Body of pancreas (tissue), 4 donors: ENCODE results near the gene ATP11A. TPM values are rescaled to one million over a fixed set of nuclear protein-coding genes. Genes with fewer than 3 reads are reported as not detected.

Experiments used
- ATAC-seq: fragments of 150-250 bp; one replicate; pipeline ENCODE4 v1.9.1; 2016
- DNase-seq, 4 donors: peaks; one replicate each; pipeline ENCODE4 v3.0.0-alpha.2; 2019
- H3K27ac ChIP-seq, 4 donors: fragments of 200-600 bp; sonication (generic); 1 replicate in 3 of 4; 2 replicates in 1 of 4; pipeline versions ENCODE4 v1.5.1 to v1.6.1; 2016 to 2019; ENCODE audit warnings: mild to moderate bottlenecking in 1 of 4, mixed read lengths in 1 of 4, moderate library complexity in 1 of 4
- H3K27me3 ChIP-seq, 2 donors: fragments of 200-600 bp; sonication (generic); one replicate each; pipeline ENCODE4 v1.6.0; 2016; ENCODE audit warnings: mild to moderate bottlenecking in 1 of 2
- H3K36me3 ChIP-seq, 2 donors: fragments of 200-600 bp; sonication (generic); replicated peaks in 1 of 2; 2 replicates each; pipeline ENCODE4 v1.5.1; 2016; ENCODE audit warnings: low read depth in 2 of 2; ENCODE audit not compliant: insufficient read depth in 1 of 2
- H3K4me1 ChIP-seq: fragments of 200-600 bp; sonication (generic); one replicate; pipeline ENCODE4 v1.6.0; 2016
- H3K4me3 ChIP-seq, 2 donors: fragments of 200-600 bp; sonication (generic); 1 replicate in 1 of 2; 2 replicates in 1 of 2; pipeline ENCODE4 v1.5.1; 2016 to 2019
- H3K9me3 ChIP-seq, 3 donors: fragments of 200-600 bp; sonication (generic); 1 replicate in 2 of 3; 2 replicates in 1 of 3; pipeline ENCODE4 v1.5.1; 2016
- CTCF ChIP-seq, 7 experiments: fragments of 450-650 bp in 4 of 7; fragments of 200-600 bp in 3 of 7; sonication (generic) in 3 of 7; IDR thresholded peaks; one replicate each; pipeline ENCODE4 v1.5.1; 2016 to 2019; ENCODE audit warnings: antibody characterized with exemption in 7 of 7
- POLR2A ChIP-seq, 3 donors: fragments of 450-650 bp; IDR thresholded peaks; one replicate each; pipeline ENCODE4 v1.6.1; 2016; ENCODE audit warnings: antibody characterized with exemption in 3 of 3, mild to moderate bottlenecking in 2 of 3
- WGBS, 2 donors: methylation state at CpG; one replicate each; pipeline ENCODE4 v1.1.5; 2017; 5-methylcytosine and 5-hydroxymethylcytosine counted together
- intact Hi-C: fragments of 100-400 bp; cut with DNase I; formaldehyde crosslinking; loops from one replicate; pipeline ENCODE4 v1.15.1; 2023
- total RNA-seq, 2 donors: library from RNA; depleted of rRNA; stranded (reverse); fragments of >200 nt; gene quantifications; one replicate each; pipeline ENCODE4 v1.1.0, GENCODE V29; 2016

Gene ATP11A
- total RNA-seq, 2 donors from 2014 or later: 24.1 to 33.9 TPM

GRCh38 chr13:112702986-112703379 is 13.1 kb downstream of the ATP11A start:
- no peak overlapping the region for H3K27ac ChIP-seq
- no peak overlapping the region for H3K4me3 ChIP-seq
- no peaks in the 10 kb centered on the region for H3K27me3 ChIP-seq
- TF ChIP-seq POLR2A (IDR thresholded peaks at IDR 0.05) (no peak), CTCF (IDR thresholded peaks at IDR 0.05) (no peak)
- intact Hi-C loops: no loop called here
- DNase-seq (no peak), ATAC-seq (no peak)
- H3K4me1 ChIP-seq: no peaks in the 10 kb centered on the region
- WGBS, 2 donors: 69 to 92% methylated on average over 6 of the region's 6 CpGs
- no peaks in the 10 kb centered on the region for H3K9me3 ChIP-seq
- no peaks in the 10 kb centered on the region for H3K36me3 ChIP-seq

GRCh38 chr13:112703449-112704284 is 13.8 kb downstream of the ATP11A start:
- intact Hi-C loops: no loop called here
- Histone ChIP-seq H3K9me3 (no peaks in the 10 kb centered on the region), H3K27ac (no peak overlapping the region), H3K36me3 (no peaks in the 10 kb centered on the region), H3K4me1 (no peaks in the 10 kb centered on the region), H3K27me3 (no peaks in the 10 kb centered on the region), H3K4me3 (no peak overlapping the region)
- ATAC-seq: no peak
- DNase-seq: peak in 2 of 4 donors; percentile 2 to 5
- 85 to 87% methylated on average over 21 to 22 of the region's 22 CpGs for whole genome bisulfite sequencing, 2 donors
- TF ChIP-seq CTCF (IDR thresholded peaks at IDR 0.05): no peak
- no peak for TF ChIP-seq POLR2A (IDR thresholded peaks at IDR 0.05)

- TF ChIP-seq POLR2A (IDR thresholded peaks at IDR 0.05) (no peak), CTCF (IDR thresholded peaks at IDR 0.05) (no peak)
- ATAC-seq (no peak), DNase-seq (peak in 2 of 4 donors; percentile 2 to 7)
- intact Hi-C loops: no loop called here
- WGBS, 2 donors: 59 to 66% methylated on average over 13 to 17 of the region's 17 CpGs
- H3K9me3 ChIP-seq: no peaks in the 10 kb centered on the region
- no peak overlapping the region for H3K27ac ChIP-seq
- H3K36me3 ChIP-seq: no peaks in the 10 kb centered on the region
- no peak overlapping the region for H3K4me3 ChIP-seq
- H3K27me3 ChIP-seq: no peaks in the 10 kb centered on the region
- no peaks in the 10 kb centered on the region for H3K4me1 ChIP-seq
Measured at GRCh38 chr13:112704308-112705145, 14.7 kb downstream of the ATP11A start.

DNA sequence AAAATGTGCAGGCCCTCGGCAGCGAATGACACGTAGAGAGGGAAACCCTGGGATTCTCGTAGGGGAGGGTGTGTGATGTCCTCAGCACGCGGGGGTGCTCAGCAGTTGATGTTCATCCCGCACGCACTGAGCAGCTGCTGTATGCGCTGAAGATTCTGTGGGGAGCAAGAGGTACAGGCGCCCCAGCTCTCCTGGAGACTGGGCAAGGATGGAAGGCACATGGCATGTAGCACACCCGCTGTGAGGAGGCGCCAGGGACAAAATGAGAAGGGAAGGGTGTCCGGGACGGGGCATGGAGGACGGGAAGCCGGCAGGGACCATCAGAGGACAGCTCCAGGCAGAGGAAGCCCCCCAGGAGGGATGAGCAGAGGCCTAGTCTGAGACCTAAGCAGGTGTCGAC is 15.4 kb downstream of the ATP11A start:
- Histone ChIP-seq H3K9me3 (no peaks in the 10 kb centered on the region), H3K4me1 (peaks cover 2% of the 10 kb centered on the region), H3K36me3 (no peaks in the 10 kb centered on the region), H3K27me3 (no peaks in the 10 kb centered on the region), H3K4me3 (no peak overlapping the region), H3K27ac (no peak overlapping the region)
- WGBS, 2 donors: 87 to 93% methylated on average over 17 of the region's 17 CpGs
- no peak for TF ChIP-seq POLR2A (IDR thresholded peaks at IDR 0.05)
- no peak for TF ChIP-seq CTCF (IDR thresholded peaks at IDR 0.05)
- ATAC-seq (no peak), DNase-seq (peak in 2 of 4 donors; percentile 3 to 8)
- intact Hi-C loops: no loop called here
